Testis (tissue), 2 donors: ENCODE results near the gene STX18.

Source experiments
- POLR2A ChIP-seq: fragments of 450-650 bp; IDR thresholded peaks from one replicate; pipeline ENCODE4 v1.6.1; 2017; ENCODE audit warnings: antibody characterized with exemption, mild to moderate bottlenecking, moderate library complexity
- TF ChIP-seq, protein P1 (sequence below), 3 experiments: fragments of 450-650 bp in 2 of 3; fragments of 200-600 bp in 1 of 3; sonication (generic) in 1 of 3; IDR thresholded peaks; one replicate each; pipeline ENCODE4 v1.5.1; 2016 to 2019; ENCODE audit warnings: antibody characterized with exemption in 3 of 3, mild to moderate bottlenecking in 2 of 3, moderate library complexity in 1 of 3

DNA sequence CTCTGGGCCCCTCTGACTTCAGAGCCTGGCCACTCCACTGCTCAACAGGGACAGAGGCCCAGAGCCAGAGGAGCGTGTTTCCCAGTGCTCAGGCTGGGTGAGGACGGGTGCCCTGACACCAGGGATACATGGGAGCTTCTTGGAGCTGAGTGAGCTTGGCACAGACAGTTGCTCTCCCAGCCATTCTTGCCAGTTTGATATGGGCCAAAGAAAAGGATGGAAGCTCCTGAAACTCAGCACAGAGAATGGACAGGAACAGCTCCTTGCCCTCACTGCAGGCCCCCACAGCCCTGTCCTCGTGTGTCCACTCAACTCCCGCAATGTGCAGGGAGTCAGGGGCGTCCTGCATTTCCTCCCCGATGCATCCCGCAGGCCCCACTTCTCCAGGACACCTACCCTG is 116.2 kb downstream of the STX18 start:
- TF ChIP-seq, protein P1, sequence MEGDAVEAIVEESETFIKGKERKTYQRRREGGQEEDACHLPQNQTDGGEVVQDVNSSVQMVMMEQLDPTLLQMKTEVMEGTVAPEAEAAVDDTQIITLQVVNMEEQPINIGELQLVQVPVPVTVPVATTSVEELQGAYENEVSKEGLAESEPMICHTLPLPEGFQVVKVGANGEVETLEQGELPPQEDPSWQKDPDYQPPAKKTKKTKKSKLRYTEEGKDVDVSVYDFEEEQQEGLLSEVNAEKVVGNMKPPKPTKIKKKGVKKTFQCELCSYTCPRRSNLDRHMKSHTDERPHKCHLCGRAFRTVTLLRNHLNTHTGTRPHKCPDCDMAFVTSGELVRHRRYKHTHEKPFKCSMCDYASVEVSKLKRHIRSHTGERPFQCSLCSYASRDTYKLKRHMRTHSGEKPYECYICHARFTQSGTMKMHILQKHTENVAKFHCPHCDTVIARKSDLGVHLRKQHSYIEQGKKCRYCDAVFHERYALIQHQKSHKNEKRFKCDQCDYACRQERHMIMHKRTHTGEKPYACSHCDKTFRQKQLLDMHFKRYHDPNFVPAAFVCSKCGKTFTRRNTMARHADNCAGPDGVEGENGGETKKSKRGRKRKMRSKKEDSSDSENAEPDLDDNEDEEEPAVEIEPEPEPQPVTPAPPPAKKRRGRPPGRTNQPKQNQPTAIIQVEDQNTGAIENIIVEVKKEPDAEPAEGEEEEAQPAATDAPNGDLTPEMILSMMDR (IDR thresholded peaks at IDR 0.05), result no peak
- TF ChIP-seq POLR2A, result no peak
